Left hindlimb (tissue), 1 donor: ENCODE data around the gene RPS6KC1.
"Not testable (repeated sequence)": the region's sequence is repeated elsewhere in the genome, so short reads cannot be mapped to it uniquely, and the experiment has no call there.

Experiments
- DNase-seq: peaks from one replicate; pipeline ENCODE4 v3.0.0-alpha.2; 2018

RPS6KC1 gene

GRCh38 chr1:213057264-213058059 is 6.4 kb downstream of the RPS6KC1 start:
- DNase-seq: no peak

GRCh38 chr1:213060836-213061235 is 9.8 kb downstream of the RPS6KC1 start:
- DNase-seq: no peak

- no peak for DNase-seq
These were observed 10.2 kb downstream of the RPS6KC1 start for GRCh38 chr1:213061263-213061662.

GRCh38 chr1:213065800-213066199 is 14.8 kb downstream of the RPS6KC1 start:
- DNase-seq: no peak

GRCh38 chr1:213066363-213066762 is 15.3 kb downstream of the RPS6KC1 start:
- DNase-seq: no peak

GRCh38 chr1:213067352-213067751 is 16.3 kb downstream of the RPS6KC1 start:
- DNase-seq: no peak

GRCh38 chr1:213070406-213070805 is 19.4 kb downstream of the RPS6KC1 start:
- no peak for DNase-seq

GRCh38 chr1:213075725-213076124 is 24.7 kb downstream of the RPS6KC1 start:
- no peak for DNase-seq

- no peak for DNase-seq
These were observed 31.5 kb downstream of the RPS6KC1 start for GRCh38 chr1:213082420-213083111.

GRCh38 chr1:213083112-213083445 is 32.0 kb downstream of the RPS6KC1 start:
- no peak for DNase-seq

- DNase-seq: no peak
These were observed 36.9 kb downstream of the RPS6KC1 start for GRCh38 chr1:213087911-213088310.

- no peak for DNase-seq
These were observed 39.1 kb downstream of the RPS6KC1 start for GRCh38 chr1:213089924-213090677.

- DNase-seq: no peak
These were observed 43.4 kb downstream of the RPS6KC1 start for GRCh38 chr1:213094446-213094845.

GRCh38 chr1:213095467-213095866 is 44.4 kb downstream of the RPS6KC1 start:
- no peak for DNase-seq

GRCh38 chr1:213099682-213100399 is 48.8 kb downstream of the RPS6KC1 start:
- no peak for DNase-seq

GRCh38 chr1:213100565-213100964 is 49.5 kb downstream of the RPS6KC1 start:
- not testable (repeated sequence) for DNase-seq

- no peak for DNase-seq
These were observed 52.6 kb downstream of the RPS6KC1 start for GRCh38 chr1:213103377-213104306.

- no peak for DNase-seq
These were observed 53.6 kb downstream of the RPS6KC1 start for GRCh38 chr1:213104604-213105003.

- DNase-seq: no peak
These were observed 55.3 kb downstream of the RPS6KC1 start for GRCh38 chr1:213106298-213106697.

GRCh38 chr1:213107613-213108012 is 56.6 kb downstream of the RPS6KC1 start:
- no peak for DNase-seq

- DNase-seq: no peak
These were observed 59.6 kb downstream of the RPS6KC1 start for GRCh38 chr1:213110349-213111300.
